ENCODE measurements around the gene AFF2. TPM values are rescaled to one million over a fixed set of nuclear protein-coding genes. Genes with fewer than 3 reads are reported as not detected.

Gene AFF2
- total RNA-seq, 1 donor = 16.2 TPM

DNA sequence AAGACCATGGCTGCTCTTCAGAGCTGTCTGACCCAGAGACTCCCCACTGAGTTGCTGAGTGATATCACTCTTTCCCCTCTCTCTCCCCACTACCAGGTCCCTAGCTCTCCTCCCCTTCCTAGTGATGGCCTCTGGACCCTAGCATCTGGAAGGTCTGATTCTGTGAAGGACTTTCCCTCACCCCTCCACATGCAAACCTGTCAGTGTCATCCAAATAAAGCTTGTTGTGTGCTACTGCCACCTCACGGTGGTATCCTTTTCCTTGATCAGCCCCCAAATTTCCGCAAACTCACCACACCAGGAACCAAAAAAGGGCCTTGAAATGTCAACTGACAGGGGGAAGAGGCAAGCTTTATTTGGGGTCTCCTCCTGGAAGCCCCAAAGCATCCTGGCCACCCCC is 504.5 kb downstream of the AFF2 start:
- H3K4me3 ChIP-seq (ENCODE audit: low read length) = no peak overlapping the region
- H3K4me1 ChIP-seq (ENCODE audit: insufficient read depth, low read length) = no peaks in the 10 kb centered on the region
- no peaks in the 10 kb centered on the region for H3K27me3 ChIP-seq (ENCODE audit: insufficient read depth, low read length)
- no peaks in the 10 kb centered on the region for H3K9me3 ChIP-seq (ENCODE audit: low read depth, low read length)

DNA sequence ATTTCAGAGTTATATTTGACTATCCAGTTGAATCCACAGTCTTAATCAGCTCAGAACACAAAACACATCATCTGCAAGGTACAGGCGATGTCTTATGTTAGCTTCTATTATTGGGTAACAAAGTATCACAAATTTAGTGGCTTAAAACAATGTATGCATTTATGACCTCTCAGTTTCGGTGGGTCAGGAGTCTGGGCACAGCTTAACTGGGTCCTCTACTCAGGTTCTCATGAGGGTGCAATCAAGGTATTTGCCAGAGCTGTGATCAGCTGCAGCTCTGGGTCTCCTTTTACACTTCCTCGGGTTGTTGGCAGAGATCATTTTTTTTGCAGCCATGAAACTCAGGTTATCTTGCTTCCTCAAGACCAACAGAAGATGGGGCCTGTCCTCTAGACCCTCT is 505.8 kb downstream of the AFF2 start:
- H3K9me3 ChIP-seq (ENCODE audit: low read depth, low read length) = no peaks in the 10 kb centered on the region
- no peaks in the 10 kb centered on the region for H3K4me1 ChIP-seq (ENCODE audit: insufficient read depth, low read length)
- no peaks in the 10 kb centered on the region for H3K27me3 ChIP-seq (ENCODE audit: insufficient read depth, low read length)
- no peak overlapping the region for H3K4me3 ChIP-seq (ENCODE audit: low read length)

DNA sequence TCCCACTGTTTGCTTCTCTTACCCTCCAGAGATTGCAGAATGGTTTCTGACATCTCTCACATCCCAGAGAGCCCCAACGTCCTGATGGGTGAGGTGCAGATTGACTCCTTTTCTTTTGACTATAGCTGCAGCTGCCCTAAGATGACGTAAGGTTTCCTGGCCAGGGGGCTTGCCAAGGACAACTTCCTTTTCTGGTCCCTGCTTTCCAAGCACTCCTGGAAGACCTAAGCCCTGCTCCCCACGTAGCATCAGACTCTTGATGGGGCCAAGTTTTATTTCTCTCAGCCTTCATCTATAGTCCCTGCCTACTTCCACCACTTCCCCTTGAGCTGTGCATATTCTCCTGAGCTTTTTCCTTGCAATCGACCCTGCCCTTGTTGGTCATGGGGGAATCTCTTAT is 507.0 kb downstream of the AFF2 start:
- Histone ChIP-seq H3K9me3 (ENCODE audit: low read depth, low read length) (no peaks in the 10 kb centered on the region), H3K4me1 (ENCODE audit: insufficient read depth, low read length) (no peaks in the 10 kb centered on the region), H3K4me3 (ENCODE audit: low read length) (no peak overlapping the region), H3K27me3 (ENCODE audit: insufficient read depth, low read length) (no peaks in the 10 kb centered on the region)

DNA sequence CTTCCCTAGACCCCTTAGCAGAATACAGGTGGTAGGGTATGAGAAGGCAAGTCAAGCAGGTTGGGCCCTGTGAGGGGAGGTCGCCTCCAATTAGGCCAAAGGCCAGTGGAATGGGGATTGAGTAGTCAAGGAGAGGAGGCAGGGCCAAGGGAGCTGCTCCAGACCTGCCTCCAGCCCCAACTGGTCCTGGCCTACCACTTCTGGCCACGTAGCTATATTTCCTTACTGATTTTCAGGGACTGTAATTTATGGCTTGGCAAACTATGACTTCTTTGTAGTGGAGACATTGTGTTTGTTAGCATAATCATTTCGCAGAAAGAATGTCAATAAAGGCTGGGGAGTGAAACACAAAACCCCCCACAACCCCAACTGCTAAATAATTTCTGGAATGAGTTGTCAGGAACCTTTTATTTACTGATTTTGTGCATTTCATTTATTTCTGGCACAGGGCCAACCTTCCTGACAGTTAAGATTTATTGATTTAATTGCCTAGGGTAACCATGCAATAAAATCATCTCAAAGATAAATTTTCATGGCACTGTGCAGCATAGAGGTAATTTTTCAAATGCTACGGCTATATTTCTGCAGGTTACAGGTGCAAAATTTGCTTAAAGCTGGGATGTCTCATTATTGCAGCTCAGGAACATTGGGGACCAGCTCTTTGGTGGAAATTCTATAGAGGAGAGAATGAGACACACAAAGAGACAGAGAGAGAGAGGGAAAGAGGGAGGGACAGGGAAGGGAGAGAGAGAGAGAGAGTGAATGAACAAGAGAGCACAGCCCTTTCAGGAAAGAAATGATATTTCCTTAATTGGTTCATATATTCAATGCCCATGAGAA is 509.8 kb downstream of the AFF2 start:
- no peaks in the 10 kb centered on the region for H3K27me3 ChIP-seq (ENCODE audit: insufficient read depth, low read length)
- no peaks in the 10 kb centered on the region for H3K4me1 ChIP-seq (ENCODE audit: insufficient read depth, low read length)
- no peaks in the 10 kb centered on the region for H3K9me3 ChIP-seq (ENCODE audit: low read depth, low read length)
- H3K4me3 ChIP-seq (ENCODE audit: low read length) = no peak overlapping the region

DNA sequence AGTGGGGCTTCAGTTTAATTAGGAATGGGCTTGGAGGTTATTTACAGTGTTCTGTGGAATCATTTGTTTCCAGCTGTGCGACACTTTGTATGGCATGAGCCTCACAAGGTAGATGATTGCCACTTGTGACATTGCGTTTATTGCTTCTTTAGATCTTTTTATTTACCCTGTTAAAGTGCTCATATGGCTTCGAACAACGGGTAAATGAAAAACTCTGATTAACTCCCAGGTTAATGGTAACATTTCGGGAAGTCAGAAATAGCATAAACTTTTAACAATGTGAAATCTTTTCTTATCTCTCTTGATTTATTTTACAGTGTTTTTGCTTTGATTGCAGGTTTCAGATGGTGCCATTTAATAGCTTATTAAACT is 510.4 kb downstream of the AFF2 start:
- H3K4me3 ChIP-seq (ENCODE audit: low read length) = no peak overlapping the region
- no peaks in the 10 kb centered on the region for H3K9me3 ChIP-seq (ENCODE audit: low read depth, low read length)
- H3K4me1 ChIP-seq (ENCODE audit: insufficient read depth, low read length) = no peaks in the 10 kb centered on the region
- H3K27me3 ChIP-seq (ENCODE audit: insufficient read depth, low read length) = no peaks in the 10 kb centered on the region

DNA sequence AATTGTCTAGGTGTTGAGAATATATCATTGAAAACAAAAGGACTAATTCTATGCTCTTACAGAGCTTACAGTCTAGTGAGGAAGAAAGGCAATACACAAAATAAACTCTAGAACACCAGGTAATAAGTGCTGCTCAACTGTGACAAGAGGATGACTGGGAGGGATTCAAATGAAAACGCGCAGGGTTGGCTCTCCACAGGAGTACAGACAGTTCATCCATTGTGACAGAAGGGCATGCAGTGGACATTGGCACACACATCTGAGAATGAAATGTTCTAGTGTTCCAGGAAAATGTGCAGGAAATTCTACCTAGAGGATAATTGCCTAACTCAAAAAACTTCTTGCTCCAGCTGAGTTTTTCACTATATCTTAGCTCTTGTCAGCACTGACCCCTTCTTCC is 512.7 kb downstream of the AFF2 start:
- Histone ChIP-seq H3K27me3 (ENCODE audit: insufficient read depth, low read length) (no peaks in the 10 kb centered on the region), H3K4me3 (ENCODE audit: low read length) (no peak overlapping the region), H3K4me1 (ENCODE audit: insufficient read depth, low read length) (no peaks in the 10 kb centered on the region), H3K9me3 (ENCODE audit: low read depth, low read length) (no peaks in the 10 kb centered on the region)

DNA sequence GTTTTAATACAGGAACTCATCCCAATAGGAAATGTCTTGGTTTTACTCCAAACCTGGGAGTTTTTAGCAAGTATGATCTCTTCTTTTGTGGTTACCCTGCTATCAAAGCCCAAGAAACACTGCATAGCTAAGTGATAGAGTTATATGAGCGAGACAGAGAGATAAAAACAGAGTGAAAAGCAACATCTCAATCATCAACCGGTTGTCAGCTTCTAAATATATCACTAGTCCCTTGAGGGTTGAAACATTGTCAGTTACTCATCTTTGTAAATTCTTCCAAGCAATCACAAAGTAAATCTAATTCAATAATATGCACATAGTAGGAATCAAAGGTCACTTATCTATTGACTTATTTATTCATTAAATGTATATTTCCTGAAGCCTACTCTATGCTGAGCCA is 520.7 kb downstream of the AFF2 start:
- no peak overlapping the region for H3K4me3 ChIP-seq (ENCODE audit: low read length)
- H3K4me1 ChIP-seq (ENCODE audit: insufficient read depth, low read length) = no peaks in the 10 kb centered on the region
- H3K27me3 ChIP-seq (ENCODE audit: insufficient read depth, low read length) = no peaks in the 10 kb centered on the region
- no peaks in the 10 kb centered on the region for H3K9me3 ChIP-seq (ENCODE audit: low read depth, low read length)

DNA sequence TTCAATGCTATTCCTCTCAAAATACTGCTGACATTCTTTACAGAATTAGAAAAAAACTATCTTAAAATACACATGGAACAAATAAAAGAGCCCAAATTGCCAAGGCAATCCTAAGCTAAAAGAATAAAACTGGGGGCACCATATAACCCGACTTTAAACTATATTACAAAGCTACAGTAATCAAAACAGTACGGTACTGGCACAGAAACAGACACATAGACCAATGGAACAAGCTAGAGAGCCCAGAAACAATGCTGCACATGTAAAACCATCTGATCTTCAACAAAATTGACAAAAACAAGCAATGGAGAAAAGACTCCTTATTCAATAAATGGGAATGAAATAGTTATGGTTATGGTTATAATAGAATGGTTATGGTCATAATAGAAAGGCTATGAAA is 522.1 kb downstream of the AFF2 start:
- Histone ChIP-seq H3K4me1 (ENCODE audit: insufficient read depth, low read length) (no peaks in the 10 kb centered on the region), H3K27me3 (ENCODE audit: insufficient read depth, low read length) (no peaks in the 10 kb centered on the region), H3K4me3 (ENCODE audit: low read length) (no peak overlapping the region), H3K9me3 (ENCODE audit: low read depth, low read length) (no peaks in the 10 kb centered on the region)

DNA sequence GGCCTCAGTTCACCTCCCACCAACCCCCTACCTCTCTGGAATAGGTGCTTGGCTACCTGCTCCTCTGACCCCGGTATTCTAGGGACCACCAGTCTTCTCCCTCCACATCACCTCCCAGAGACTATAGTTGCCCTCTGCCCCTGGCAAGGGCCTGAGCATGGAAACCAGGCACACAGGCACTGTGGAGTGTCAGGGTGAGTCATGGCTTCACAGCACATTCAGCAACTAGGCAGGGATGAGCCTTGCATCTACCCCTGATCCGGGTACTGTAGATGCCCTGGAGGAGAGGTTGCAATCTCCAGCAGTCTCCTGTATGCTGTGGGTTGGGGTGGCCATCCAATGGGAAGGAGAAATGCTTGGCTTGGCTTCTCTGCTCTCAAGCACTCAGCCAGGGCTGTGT is 532.0 kb downstream of the AFF2 start:
- Histone ChIP-seq H3K27me3 (ENCODE audit: insufficient read depth, low read length) (no peaks in the 10 kb centered on the region), H3K4me1 (ENCODE audit: insufficient read depth, low read length) (no peaks in the 10 kb centered on the region), H3K4me3 (ENCODE audit: low read length) (no peak overlapping the region), H3K9me3 (ENCODE audit: low read depth, low read length) (no peaks in the 10 kb centered on the region)

DNA sequence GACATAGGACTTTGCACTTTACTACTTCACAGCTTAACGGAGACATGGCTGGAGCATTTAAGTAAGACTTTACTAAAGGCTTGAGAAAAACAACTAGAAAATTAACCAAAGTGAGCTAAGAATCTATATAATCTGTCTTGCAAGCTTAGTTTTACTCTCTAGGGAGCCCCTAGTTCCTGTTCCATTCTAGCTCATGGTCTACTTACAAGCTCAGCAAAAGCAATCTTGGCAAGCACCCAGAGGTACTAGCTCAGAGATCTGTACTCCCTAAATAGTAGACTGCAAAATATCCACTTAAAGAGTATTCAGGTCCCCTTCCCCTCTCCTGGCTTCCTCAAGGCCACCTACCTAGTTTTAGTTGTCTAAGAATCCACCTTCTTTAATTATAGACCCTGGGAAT is 535.7 kb downstream of the AFF2 start:
- H3K27me3 ChIP-seq (ENCODE audit: insufficient read depth, low read length) = no peaks in the 10 kb centered on the region
- H3K4me1 ChIP-seq (ENCODE audit: insufficient read depth, low read length) = no peaks in the 10 kb centered on the region
- H3K4me3 ChIP-seq (ENCODE audit: low read length) = no peak overlapping the region
- H3K9me3 ChIP-seq (ENCODE audit: low read depth, low read length) = no peaks in the 10 kb centered on the region

DNA sequence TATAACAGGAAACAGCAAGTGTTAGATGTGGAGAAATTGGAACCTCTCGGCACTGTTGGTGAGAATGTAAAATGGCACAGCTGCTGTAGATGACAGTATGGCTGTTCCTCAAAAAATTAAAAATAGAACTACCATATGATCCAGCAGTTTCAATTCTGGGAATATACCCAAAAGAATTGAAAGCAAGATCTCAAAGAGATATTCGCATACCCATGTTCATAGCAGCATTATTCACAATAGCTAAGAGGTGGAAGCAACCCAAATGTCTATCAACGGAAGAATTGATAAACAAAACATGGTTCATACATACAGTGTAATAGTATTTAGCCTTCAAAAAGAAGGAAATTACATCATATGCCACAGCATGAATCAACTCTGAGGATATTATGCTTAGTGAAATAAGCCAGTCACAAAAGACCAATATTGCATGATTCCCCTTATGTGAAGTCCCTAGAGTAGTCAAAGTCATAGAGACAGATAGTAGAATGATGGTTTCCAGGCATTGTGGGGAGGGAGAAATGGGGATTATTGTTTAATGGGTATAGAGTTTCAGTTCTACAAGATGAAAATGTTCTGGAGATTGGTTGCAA is 537.0 kb downstream of the AFF2 start:
- Histone ChIP-seq H3K9me3 (ENCODE audit: low read depth, low read length) (no peaks in the 10 kb centered on the region), H3K27me3 (ENCODE audit: insufficient read depth, low read length) (no peaks in the 10 kb centered on the region), H3K4me1 (ENCODE audit: insufficient read depth, low read length) (no peaks in the 10 kb centered on the region), H3K4me3 (ENCODE audit: low read length) (no peak overlapping the region)

DNA sequence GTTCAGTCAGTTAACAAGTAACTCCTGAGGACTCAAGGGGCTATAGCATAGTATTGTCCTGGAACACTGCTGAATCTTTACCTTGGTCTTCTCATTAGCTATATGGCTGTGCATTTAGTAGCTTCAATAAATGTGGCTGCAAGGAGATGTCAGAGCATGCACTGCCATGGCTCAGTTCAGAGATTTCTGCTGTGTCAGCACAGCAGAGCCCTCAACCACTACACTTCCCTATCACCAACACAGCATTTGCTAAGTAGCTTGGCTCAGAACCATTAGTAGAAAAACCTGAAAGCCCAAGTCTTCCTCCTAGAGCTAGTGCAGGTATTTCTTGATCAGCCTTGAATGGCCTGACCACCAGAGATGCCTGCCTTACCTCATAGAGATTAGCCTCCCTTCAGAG is 538.6 kb downstream of the AFF2 start:
- Histone ChIP-seq H3K4me3 (ENCODE audit: low read length) (no peak overlapping the region), H3K9me3 (ENCODE audit: low read depth, low read length) (no peaks in the 10 kb centered on the region), H3K4me1 (ENCODE audit: insufficient read depth, low read length) (no peaks in the 10 kb centered on the region), H3K27me3 (ENCODE audit: insufficient read depth, low read length) (no peaks in the 10 kb centered on the region)

DNA sequence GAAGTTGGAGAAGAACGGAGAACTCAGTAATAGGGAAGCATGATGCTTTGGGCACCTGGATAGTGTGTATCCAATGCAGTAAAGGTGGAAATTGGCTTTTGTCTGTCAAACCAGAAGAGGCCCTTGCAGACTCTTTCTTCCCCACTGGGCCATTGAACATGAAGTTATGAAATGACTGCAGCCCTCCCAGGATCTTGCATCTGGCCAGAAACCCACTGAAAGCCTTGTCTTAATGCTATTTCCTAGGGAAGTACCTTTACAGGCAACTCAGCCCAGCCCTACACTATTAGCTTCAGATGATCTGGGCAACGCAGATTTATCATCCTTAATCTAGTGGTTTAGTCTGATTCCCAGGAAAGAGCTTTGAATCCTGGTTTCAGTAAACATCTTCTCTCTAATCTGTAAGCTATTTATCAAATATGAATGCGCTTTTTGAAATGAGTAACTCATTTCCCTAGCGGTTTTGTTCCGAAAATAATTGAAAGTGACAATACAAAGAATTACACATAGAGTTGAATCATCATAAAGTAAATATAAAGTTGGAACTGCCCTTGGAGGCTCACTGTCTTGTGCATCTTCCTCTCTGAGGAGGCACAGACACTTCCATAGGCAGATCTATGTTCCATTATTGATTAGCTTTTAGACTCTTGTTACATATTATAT is 540.6 kb downstream of the AFF2 start:
- Histone ChIP-seq H3K9me3 (ENCODE audit: low read depth, low read length) (no peaks in the 10 kb centered on the region), H3K4me3 (ENCODE audit: low read length) (no peak overlapping the region), H3K27me3 (ENCODE audit: insufficient read depth, low read length) (no peaks in the 10 kb centered on the region), H3K4me1 (ENCODE audit: insufficient read depth, low read length) (no peaks in the 10 kb centered on the region)

DNA sequence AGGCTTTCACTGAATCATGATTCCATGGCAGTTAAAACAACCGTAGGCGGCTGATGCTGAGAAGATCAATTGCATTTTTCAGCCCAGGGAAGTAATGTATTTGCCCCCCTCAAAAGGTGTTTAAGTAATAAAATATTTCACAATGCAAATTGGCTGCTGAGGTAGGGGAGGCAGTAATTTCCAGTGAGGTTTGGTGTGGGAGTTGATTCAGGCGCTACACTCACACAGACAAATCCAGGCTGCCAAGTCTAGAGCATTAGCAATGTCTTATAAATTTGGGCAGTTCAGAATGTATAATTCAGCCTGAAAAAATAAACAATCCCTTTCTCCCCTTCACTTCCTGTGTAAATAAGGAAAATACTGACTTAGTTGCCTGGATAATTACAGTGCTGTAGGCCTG is 543.0 kb downstream of the AFF2 start:
- H3K27me3 ChIP-seq (ENCODE audit: insufficient read depth, low read length) = no peaks in the 10 kb centered on the region
- H3K9me3 ChIP-seq (ENCODE audit: low read depth, low read length) = no peaks in the 10 kb centered on the region
- no peaks in the 10 kb centered on the region for H3K4me1 ChIP-seq (ENCODE audit: insufficient read depth, low read length)
- no peak overlapping the region for H3K4me3 ChIP-seq (ENCODE audit: low read length)

DNA sequence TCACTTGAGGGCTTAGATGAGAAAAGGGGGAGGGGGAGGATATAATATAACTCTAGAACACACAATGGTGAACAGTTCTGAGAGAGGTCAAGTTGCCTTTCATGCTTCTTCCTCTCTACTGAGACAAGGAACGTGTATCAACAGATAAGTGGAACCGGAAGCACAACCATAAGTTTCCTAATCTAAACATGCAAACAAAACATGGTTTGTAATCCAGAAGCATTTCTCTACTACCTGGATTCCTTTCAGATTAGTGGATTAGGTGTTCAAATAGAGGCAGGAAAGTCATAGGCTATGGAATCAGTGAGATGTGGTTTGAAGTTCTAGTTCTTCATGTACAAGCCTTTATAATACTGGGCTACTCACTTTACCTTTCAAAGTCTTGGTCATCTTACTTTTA is 544.1 kb downstream of the AFF2 start:
- no peaks in the 10 kb centered on the region for H3K9me3 ChIP-seq (ENCODE audit: low read depth, low read length)
- H3K4me1 ChIP-seq (ENCODE audit: insufficient read depth, low read length) = no peaks in the 10 kb centered on the region
- no peaks in the 10 kb centered on the region for H3K27me3 ChIP-seq (ENCODE audit: insufficient read depth, low read length)
- no peak overlapping the region for H3K4me3 ChIP-seq (ENCODE audit: low read length)

Measured in mononuclear cell (primary cell).